Peyer's patch (tissue), 4 donors: Measurements from ENCODE around the gene TMEM117. TPM values are rescaled to one million over a fixed set of nuclear protein-coding genes. Genes with fewer than 3 reads are reported as not detected.

Experiments
- DNase-seq, 3 donors: peaks; one replicate each; pipeline ENCODE4 v3.0.0-alpha.2; 2017 to 2019
- H3K27ac ChIP-seq, 4 donors: fragments of 200-600 bp; sonication (generic); one replicate each; pipeline ENCODE4 v1.5.1; 2016 to 2019
- H3K27me3 ChIP-seq, 2 donors: fragments of 200-600 bp; sonication (generic); one replicate each; pipeline ENCODE4 v1.5.1; 2019
- H3K36me3 ChIP-seq, 3 donors: fragments of 200-600 bp; sonication (generic); one replicate each; pipeline ENCODE4 v1.5.1; 2016 to 2019
- H3K4me1 ChIP-seq, 4 donors: fragments of 200-600 bp; sonication (generic); one replicate each; pipeline ENCODE4 v1.5.1; 2016 to 2019
- H3K4me3 ChIP-seq, 4 donors: fragments of 200-600 bp; sonication (generic); 1 replicate in 3 of 4; 2 replicates in 1 of 4; pipeline ENCODE4 v1.5.1; 2016 to 2019; ENCODE audit warnings: mild to moderate bottlenecking in 1 of 4
- H3K9me3 ChIP-seq, 4 donors: fragments of 200-600 bp; sonication (generic); one replicate each; pipeline ENCODE4 v1.5.1; 2016 to 2019; ENCODE audit warnings: mild to moderate bottlenecking in 1 of 4
- CTCF ChIP-seq, 6 experiments: fragments of 450-650 bp in 4 of 6; fragments of 200-600 bp in 2 of 6; sonication (generic) in 1 of 6; IDR thresholded peaks; one replicate each; pipeline ENCODE4 v1.5.1; 2017 to 2019; ENCODE audit warnings: antibody characterized with exemption in 6 of 6, mild to moderate bottlenecking in 3 of 6, moderate library complexity in 1 of 6
- POLR2A ChIP-seq, 2 donors: fragments of 450-650 bp; IDR thresholded peaks; one replicate each; pipeline ENCODE4 v1.5.1; 2017; ENCODE audit warnings: antibody characterized with exemption in 2 of 2, mild to moderate bottlenecking in 2 of 2, moderate library complexity in 2 of 2
- total RNA-seq, 4 donors: library from RNA; depleted of rRNA; stranded (reverse); fragments of >200 nt; gene quantifications; one replicate each; pipeline ENCODE4 v1.1.0, GENCODE V29; 2016

TMEM117 gene
- total RNA-seq, 4 donors from 2014 or later, result 10.7 to 60.1 (median 51.9) TPM

- no peaks in the 10 kb centered on the region for H3K27me3 ChIP-seq
- no peaks in the 10 kb centered on the region for H3K9me3 ChIP-seq
- H3K4me3 ChIP-seq, result no peak overlapping the region
- no peaks in the 10 kb centered on the region for H3K4me1 ChIP-seq
- no peak for DNase-seq
- H3K36me3 ChIP-seq, result no peaks in the 10 kb centered on the region
- H3K27ac ChIP-seq, result no peak overlapping the region
- TF ChIP-seq CTCF (IDR thresholded peaks at IDR 0.05) (no peak), POLR2A (IDR thresholded peaks at IDR 0.05) (no peak)
These were observed 391.7 kb downstream of the TMEM117 start for GRCh38 chr12:44227616-44228015.

GRCh38 chr12:44229846-44230245, 394.0 kb downstream of the TMEM117 start:
- no peaks in the 10 kb centered on the region for H3K4me1 ChIP-seq
- TF ChIP-seq CTCF (IDR thresholded peaks at IDR 0.05) (no peak), POLR2A (IDR thresholded peaks at IDR 0.05) (no peak)
- H3K9me3 ChIP-seq, result no peaks in the 10 kb centered on the region
- H3K27ac ChIP-seq, result no peak overlapping the region
- no peak for DNase-seq
- H3K36me3 ChIP-seq, result no peaks in the 10 kb centered on the region
- no peak overlapping the region for H3K4me3 ChIP-seq
- H3K27me3 ChIP-seq, result no peaks in the 10 kb centered on the region

- H3K4me3 ChIP-seq, result no peak overlapping the region
These were observed 399.8 kb downstream of the TMEM117 start for GRCh38 chr12:44235674-44236073.

GRCh38 chr12:44240186-44240585, 404.3 kb downstream of the TMEM117 start:
- Histone ChIP-seq H3K4me1 (no peaks in the 10 kb centered on the region), H3K27ac (no peak overlapping the region), H3K27me3 (no peaks in the 10 kb centered on the region), H3K9me3 (no peaks in the 10 kb centered on the region), H3K4me3 (no peak overlapping the region), H3K36me3 (no peaks in the 10 kb centered on the region)
- TF ChIP-seq POLR2A (IDR thresholded peaks at IDR 0.05) (no peak), CTCF (IDR thresholded peaks at IDR 0.05) (no peak)
- no peak for DNase-seq

More at GRCh38 chr12:44235674-44236073, 399.8 kb downstream of the TMEM117 start:
- Histone ChIP-seq H3K4me1 (no peaks in the 10 kb centered on the region), H3K36me3 (no peaks in the 10 kb centered on the region), H3K27me3 (no peaks in the 10 kb centered on the region), H3K9me3 (no peaks in the 10 kb centered on the region), H3K27ac (no peak overlapping the region)
- TF ChIP-seq POLR2A (IDR thresholded peaks at IDR 0.05), result no peak
- no peak for TF ChIP-seq CTCF (IDR thresholded peaks at IDR 0.05)
- no peak for DNase-seq

- no peaks in the 10 kb centered on the region for H3K27me3 ChIP-seq
- TF ChIP-seq POLR2A (IDR thresholded peaks at IDR 0.05) (no peak), CTCF (IDR thresholded peaks at IDR 0.05) (no peak)
- no peak overlapping the region for H3K4me3 ChIP-seq
- DNase-seq, result no peak
- H3K4me1 ChIP-seq, result no peaks in the 10 kb centered on the region
- no peaks in the 10 kb centered on the region for H3K36me3 ChIP-seq
- H3K9me3 ChIP-seq, result no peaks in the 10 kb centered on the region
- no peak overlapping the region for H3K27ac ChIP-seq
These were observed 410.1 kb downstream of the TMEM117 start for GRCh38 chr12:44245932-44246331.

- Histone ChIP-seq H3K4me3 (no peak overlapping the region), H3K27me3 (no peaks in the 10 kb centered on the region), H3K9me3 (no peaks in the 10 kb centered on the region), H3K36me3 (no peaks in the 10 kb centered on the region), H3K27ac (no peak overlapping the region), H3K4me1 (no peaks in the 10 kb centered on the region)
- DNase-seq, result no peak
- TF ChIP-seq POLR2A (IDR thresholded peaks at IDR 0.05) (no peak), CTCF (IDR thresholded peaks at IDR 0.05) (no peak)
These were observed 410.7 kb downstream of the TMEM117 start for GRCh38 chr12:44246482-44247105.
